Upper lobe of left lung (tissue), 4 donors: ENCODE results near the gene CAMK2G.

Experiments used
- CTCF ChIP-seq, 6 experiments: fragments of 450-650 bp in 4 of 6; fragments of 200-600 bp in 2 of 6; sonication (generic) in 2 of 6; IDR thresholded peaks; one replicate each; pipeline ENCODE4 v1.5.1; 2016 to 2019; ENCODE audit warnings: antibody characterized with exemption in 6 of 6
- EP300 ChIP-seq, 4 donors: sonication (generic); formaldehyde crosslinking; IDR thresholded peaks; one replicate each; pipeline ENCODE4 v1.5.1; 2017; ENCODE audit warnings: antibody characterized with exemption in 4 of 4, control low read depth in 2 of 4
- POLR2A ChIP-seq, 4 donors: fragments of 450-650 bp; IDR thresholded peaks; one replicate each; pipeline ENCODE4 v1.5.1; 2016 to 2017; ENCODE audit warnings: antibody characterized with exemption in 4 of 4, mild to moderate bottlenecking in 2 of 4

GRCh38 chr10:73874267-73875138 lies at the start of gene CAMK2G:
- peak in 1 of 6 experiments; percentile 24 for TF ChIP-seq CTCF (IDR thresholded peaks at IDR 0.05)
- peak in 2 of 4 donors; percentile 32 to 63 for TF ChIP-seq POLR2A (IDR thresholded peaks at IDR 0.05)
- no peak for TF ChIP-seq EP300 (IDR thresholded peaks at IDR 0.05)
